Adrenal gland (tissue), 5 donors: Measurements from ENCODE around the gene CAPRIN2.

Experiments used
- POLR2A ChIP-seq, 2 donors: fragments of 450-650 bp; IDR thresholded peaks; one replicate each; pipeline ENCODE4 v1.6.1; 2017; ENCODE audit warnings: antibody characterized with exemption in 2 of 2, mild to moderate bottlenecking in 2 of 2, moderate library complexity in 1 of 2
- TF ChIP-seq, protein P1 (sequence below), 6 experiments: fragments of 450-650 bp in 4 of 6; fragments of 200-600 bp in 2 of 6; sonication (generic) in 1 of 6; IDR thresholded peaks; 1 replicate in 5 of 6; 2 replicates in 1 of 6; pipeline versions ENCODE4 v1.5.1 to v1.8.0; 2016 to 2021; ENCODE audit warnings: antibody characterized with exemption in 6 of 6, mild to moderate bottlenecking in 2 of 6, moderate library complexity in 1 of 6
- donor health status: DM: no; HTN: no; CAD: no.

DNA sequence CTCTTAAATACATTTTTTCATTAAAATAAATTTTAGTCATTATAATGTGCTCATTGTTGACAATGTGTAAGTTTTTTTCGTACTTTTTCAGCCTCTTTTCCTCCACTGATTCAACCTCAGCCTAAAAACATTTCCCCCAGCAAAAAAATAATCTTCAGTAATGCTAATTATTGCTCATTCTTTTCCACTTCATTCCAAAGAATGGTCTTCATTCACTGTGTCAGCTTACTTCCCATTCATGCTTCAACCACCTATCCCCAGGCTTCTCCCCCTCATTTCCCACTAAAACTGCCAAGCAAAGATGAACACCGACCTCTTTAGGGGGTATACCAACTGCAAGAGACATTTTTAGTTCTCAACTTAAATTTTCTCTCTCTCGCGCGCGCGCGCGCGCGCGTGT, 56.4 kb downstream of the CAPRIN2 start:
- TF ChIP-seq, protein P1, sequence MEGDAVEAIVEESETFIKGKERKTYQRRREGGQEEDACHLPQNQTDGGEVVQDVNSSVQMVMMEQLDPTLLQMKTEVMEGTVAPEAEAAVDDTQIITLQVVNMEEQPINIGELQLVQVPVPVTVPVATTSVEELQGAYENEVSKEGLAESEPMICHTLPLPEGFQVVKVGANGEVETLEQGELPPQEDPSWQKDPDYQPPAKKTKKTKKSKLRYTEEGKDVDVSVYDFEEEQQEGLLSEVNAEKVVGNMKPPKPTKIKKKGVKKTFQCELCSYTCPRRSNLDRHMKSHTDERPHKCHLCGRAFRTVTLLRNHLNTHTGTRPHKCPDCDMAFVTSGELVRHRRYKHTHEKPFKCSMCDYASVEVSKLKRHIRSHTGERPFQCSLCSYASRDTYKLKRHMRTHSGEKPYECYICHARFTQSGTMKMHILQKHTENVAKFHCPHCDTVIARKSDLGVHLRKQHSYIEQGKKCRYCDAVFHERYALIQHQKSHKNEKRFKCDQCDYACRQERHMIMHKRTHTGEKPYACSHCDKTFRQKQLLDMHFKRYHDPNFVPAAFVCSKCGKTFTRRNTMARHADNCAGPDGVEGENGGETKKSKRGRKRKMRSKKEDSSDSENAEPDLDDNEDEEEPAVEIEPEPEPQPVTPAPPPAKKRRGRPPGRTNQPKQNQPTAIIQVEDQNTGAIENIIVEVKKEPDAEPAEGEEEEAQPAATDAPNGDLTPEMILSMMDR (IDR thresholded peaks at IDR 0.05) = no peak
- TF ChIP-seq POLR2A (IDR thresholded peaks at IDR 0.05) = no peak
